WI38 (cell line): ENCODE results near the gene TTLL5.

ENCODE experiments used
- H3K4me3 ChIP-seq: 2 replicates; pipeline ENCODE4 v1.5.1; 2011; ENCODE audit warnings: low read depth, mild to moderate bottlenecking, control low read depth, low read length
- CTCF ChIP-seq: IDR thresholded peaks from 2 replicates; pipeline ENCODE4 v1.5.1; 2012; ENCODE audit warnings: low read depth, mild to moderate bottlenecking, control low read depth, low read length

The TTLL5 gene

DNA sequence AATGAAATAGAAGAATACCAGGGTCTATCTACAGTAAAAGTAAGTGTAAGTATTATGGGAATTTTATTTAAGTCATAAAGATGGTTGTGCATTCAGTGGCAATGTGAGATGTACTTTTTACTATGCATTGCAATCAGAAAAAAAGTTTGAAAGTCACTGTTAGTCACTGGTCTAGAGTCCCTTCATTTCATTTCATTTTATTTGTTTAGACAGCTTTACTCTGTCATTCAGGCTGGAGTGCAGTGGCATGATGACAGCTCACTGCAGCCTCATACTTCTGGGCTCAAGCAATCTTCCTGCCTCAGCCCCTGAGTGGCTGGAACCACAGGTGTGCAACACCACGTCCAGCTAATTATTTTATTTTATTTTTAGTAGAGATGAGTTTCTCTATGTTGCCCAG is 278.2 kb downstream of the TTLL5 start:
- TF ChIP-seq CTCF = no peak
- no peak overlapping the region for H3K4me3 ChIP-seq

DNA sequence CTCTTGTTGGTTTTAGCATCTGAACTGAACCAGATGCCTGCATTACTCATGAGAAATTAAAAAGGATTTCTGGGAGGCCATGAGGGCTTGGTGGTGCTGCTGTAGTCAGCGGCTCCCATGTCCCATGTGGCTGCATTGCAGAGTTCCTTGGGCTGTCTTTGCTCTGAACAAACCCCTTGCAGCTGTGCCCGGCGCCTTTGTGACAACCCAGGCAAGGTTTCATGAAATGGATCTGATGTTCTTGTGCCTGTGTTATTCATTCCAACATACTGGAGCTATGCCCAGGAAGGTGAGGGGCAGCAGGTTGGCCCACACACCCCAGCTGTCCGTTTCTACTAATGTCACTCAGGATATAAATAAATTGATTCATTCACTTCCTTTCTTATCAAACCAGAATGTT is 280.0 kb downstream of the TTLL5 start:
- no peak for TF ChIP-seq CTCF
- no peak overlapping the region for H3K4me3 ChIP-seq

DNA sequence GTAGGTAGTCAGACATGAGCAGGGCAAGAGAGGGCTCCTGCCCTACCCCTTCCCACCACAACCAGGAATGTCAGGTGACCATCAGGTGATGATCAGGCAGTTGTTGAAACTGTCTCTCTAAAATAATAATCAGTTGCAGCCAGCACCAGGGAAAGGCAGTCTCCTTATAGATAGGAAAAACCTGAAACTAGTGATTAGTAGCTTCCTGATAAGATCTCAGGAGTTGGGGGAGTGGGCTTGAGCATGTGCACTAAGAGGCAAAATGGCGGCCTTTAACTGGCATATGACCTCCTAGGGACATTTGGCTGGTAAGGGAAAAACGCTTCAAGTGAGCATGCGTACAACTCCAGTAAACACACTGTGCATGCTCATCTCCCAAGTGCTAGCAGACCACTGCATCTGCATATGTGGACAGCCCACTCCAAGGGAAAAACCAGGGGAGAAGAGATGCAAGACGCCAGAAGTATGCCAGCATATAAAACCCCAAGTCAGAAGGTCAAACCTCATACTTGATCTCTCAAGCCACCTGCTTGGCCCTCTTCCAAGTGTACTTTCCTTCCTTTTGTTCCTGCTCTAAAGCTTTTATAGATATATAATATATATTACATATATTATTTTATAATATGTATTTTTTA is 283.7 kb downstream of the TTLL5 start:
- no peak for TF ChIP-seq CTCF
- no peak overlapping the region for H3K4me3 ChIP-seq

- H3K4me3 ChIP-seq = no peak overlapping the region
- no peak for TF ChIP-seq CTCF
Observed at GRCh38 chr14:75946785-75947184, 285.7 kb downstream of the TTLL5 start.

DNA sequence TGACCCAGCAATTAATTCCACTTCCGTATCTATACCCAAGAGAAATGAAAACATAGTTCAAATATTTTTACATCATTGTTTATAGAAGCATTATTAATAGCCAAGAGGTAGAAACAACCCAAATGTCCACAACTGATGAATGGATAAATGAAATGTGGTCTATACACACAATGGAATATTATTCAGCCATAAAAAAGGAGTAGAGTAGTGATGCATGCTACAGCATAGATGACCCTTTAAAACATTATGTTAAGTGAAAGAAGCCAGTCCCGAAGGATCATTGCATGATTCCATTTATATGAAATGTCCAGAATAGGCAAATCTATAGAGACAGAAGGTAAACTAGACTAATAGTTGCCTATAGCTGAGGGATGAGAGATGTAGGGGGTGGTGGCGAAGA is 291.4 kb downstream of the TTLL5 start:
- TF ChIP-seq CTCF = no peak
- H3K4me3 ChIP-seq = no peak overlapping the region

GRCh38 chr14:75959031-75959430 is 298.0 kb downstream of the TTLL5 start:
- no peak for TF ChIP-seq CTCF
- no peak overlapping the region for H3K4me3 ChIP-seq

- H3K4me3 ChIP-seq = no peak overlapping the region
- TF ChIP-seq CTCF = no peak
Observed at GRCh38 chr14:75960231-75960630, 299.2 kb downstream of the TTLL5 start.
